ENCODE results near the gene SEMA3A. TPM values are rescaled to one million over a fixed set of nuclear protein-coding genes. Genes with fewer than 3 reads are reported as not detected.

SEMA3A gene
- total RNA-seq, 1 experiment from 2014 or later: 6.3 TPM

DNA sequence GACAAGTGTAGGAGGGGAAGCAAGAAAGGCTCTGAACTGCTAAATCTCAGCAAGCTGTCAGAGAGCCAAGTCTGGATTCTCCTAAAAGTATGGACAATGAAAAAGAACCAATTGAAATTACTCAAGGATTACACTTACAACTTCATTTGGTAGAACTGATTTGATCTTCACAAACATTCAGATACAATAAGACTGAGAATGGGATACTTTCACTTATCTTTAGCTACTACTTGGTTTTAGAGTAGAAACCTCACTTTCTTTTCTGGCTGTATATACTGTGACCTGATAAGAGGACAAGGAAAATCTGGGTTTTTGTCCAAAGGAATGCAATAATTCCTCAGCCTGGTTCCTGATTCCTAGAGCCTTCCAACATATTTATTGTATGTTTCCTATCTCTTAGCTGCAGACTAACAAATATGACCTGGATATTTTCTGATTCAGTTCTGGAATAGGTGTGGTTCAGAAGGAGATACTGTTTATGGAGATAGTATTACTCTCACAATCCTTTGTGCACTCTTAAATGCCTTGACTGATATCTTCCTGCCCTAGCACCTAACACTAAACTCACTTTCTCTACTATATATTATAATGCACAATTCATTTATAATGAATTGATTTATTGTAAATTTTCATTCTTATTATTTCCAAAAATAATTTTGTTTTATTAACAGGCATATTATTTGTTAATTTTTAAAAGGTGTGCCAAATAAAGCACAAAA is 7.3 kb downstream of the SEMA3A start:
- ChIA-PET POLR2A (ENCODE audit: unreplicated experiment) (no interaction called here), CTCF (interaction anchor here (0.6 kb wide), 1 partner anchor 166 kb away, joined by 3 read pairs; no protein-coding TSS in a partner anchor)
- Histone ChIP-seq H3K4me2 (peak overlapping the region; percentile 22; the same call in 1 of the 2 replicates), H2AFZ (0 out of 2 replicates have a peak overlapping the region, but pooled peaks have one; percentile 6), H3K27ac (peak overlapping the region; percentile 81), H3K4me1 (replicated peaks; ENCODE audit: insufficient read depth) (peaks cover 18% of the 10 kb centered on the region), H3K79me2 (ENCODE audit: low read depth) (no peaks in the 10 kb centered on the region), H3K36me3 (ENCODE audit: low read depth) (no peaks in the 10 kb centered on the region), H3K4me3 (no peak overlapping the region), H3F3A (ENCODE audit: insufficient read depth, low read depth) (no peaks in the 10 kb centered on the region), H4K20me1 (ENCODE audit: insufficient read depth) (no peaks in the 10 kb centered on the region), H3K27me3 (ENCODE audit: insufficient read depth, low read depth) (no peaks in the 10 kb centered on the region), H3K9me2 (ENCODE audit: insufficient read depth) (no peaks in the 10 kb centered on the region; the same call in none of the 2 replicates), H3K9me3 (ENCODE audit: insufficient read depth, low read depth) (peaks cover 6% of the 10 kb centered on the region)
- no peak for TF ChIP-seq EZH2 (IDR thresholded peaks at IDR 0.05; ENCODE audit: low read depth)
- TF ChIP-seq, protein P1, sequence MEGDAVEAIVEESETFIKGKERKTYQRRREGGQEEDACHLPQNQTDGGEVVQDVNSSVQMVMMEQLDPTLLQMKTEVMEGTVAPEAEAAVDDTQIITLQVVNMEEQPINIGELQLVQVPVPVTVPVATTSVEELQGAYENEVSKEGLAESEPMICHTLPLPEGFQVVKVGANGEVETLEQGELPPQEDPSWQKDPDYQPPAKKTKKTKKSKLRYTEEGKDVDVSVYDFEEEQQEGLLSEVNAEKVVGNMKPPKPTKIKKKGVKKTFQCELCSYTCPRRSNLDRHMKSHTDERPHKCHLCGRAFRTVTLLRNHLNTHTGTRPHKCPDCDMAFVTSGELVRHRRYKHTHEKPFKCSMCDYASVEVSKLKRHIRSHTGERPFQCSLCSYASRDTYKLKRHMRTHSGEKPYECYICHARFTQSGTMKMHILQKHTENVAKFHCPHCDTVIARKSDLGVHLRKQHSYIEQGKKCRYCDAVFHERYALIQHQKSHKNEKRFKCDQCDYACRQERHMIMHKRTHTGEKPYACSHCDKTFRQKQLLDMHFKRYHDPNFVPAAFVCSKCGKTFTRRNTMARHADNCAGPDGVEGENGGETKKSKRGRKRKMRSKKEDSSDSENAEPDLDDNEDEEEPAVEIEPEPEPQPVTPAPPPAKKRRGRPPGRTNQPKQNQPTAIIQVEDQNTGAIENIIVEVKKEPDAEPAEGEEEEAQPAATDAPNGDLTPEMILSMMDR (conservative IDR thresholded peaks at IDR 0.05): no peak
- intact Hi-C loops (cut with micrococcal nuclease; ENCODE audit: unreplicated experiment): no loop called here
- BruUV-seq (replicated peaks): no TSS peak
- DNase-seq: no peak

DNA sequence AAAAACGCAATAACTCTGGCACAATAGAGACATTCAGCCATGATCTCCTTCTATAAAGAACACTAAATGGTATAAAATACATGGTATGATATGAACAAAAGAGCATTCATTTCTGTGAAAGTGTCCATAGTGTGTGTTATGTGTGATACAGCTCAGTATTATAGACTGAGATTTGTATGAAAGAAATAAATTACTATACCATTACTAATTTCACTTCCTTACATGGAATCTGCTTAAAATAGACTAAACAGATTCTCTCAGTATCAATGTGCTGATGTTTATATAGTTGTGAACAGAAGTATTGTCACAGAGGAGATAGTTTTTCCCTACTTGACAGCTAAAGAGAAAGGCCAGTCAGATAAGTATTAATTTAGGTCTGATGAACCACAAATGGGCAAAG is 10.8 kb downstream of the SEMA3A start:
- Histone ChIP-seq H2AFZ (no peak overlapping the region), H3K9me2 (ENCODE audit: insufficient read depth) (no peaks in the 10 kb centered on the region; the same call in 1 of the 2 replicates), H3K27me3 (ENCODE audit: insufficient read depth, low read depth) (no peaks in the 10 kb centered on the region), H3K27ac (no peak overlapping the region), H3K9me3 (ENCODE audit: insufficient read depth, low read depth) (peaks cover 6% of the 10 kb centered on the region), H3K36me3 (ENCODE audit: low read depth) (no peaks in the 10 kb centered on the region), H3K4me2 (no peak overlapping the region), H3K4me1 (replicated peaks; ENCODE audit: insufficient read depth) (peaks cover 18% of the 10 kb centered on the region), H3K79me2 (ENCODE audit: low read depth) (no peaks in the 10 kb centered on the region), H4K20me1 (ENCODE audit: insufficient read depth) (no peaks in the 10 kb centered on the region), H3F3A (ENCODE audit: insufficient read depth, low read depth) (no peaks in the 10 kb centered on the region), H3K4me3 (no peak overlapping the region)
- TF ChIP-seq EZH2 (IDR thresholded peaks at IDR 0.05; ENCODE audit: low read depth): no peak
- TF ChIP-seq, protein P1 (conservative IDR thresholded peaks at IDR 0.05): no peak
- DNase-seq: no peak
- CTCF ChIA-PET: no interaction called here
- no TSS peak for BruUV-seq (replicated peaks)
- intact Hi-C loops (cut with micrococcal nuclease; ENCODE audit: unreplicated experiment): no loop called here
- POLR2A ChIA-PET (ENCODE audit: unreplicated experiment): no interaction called here

DNA sequence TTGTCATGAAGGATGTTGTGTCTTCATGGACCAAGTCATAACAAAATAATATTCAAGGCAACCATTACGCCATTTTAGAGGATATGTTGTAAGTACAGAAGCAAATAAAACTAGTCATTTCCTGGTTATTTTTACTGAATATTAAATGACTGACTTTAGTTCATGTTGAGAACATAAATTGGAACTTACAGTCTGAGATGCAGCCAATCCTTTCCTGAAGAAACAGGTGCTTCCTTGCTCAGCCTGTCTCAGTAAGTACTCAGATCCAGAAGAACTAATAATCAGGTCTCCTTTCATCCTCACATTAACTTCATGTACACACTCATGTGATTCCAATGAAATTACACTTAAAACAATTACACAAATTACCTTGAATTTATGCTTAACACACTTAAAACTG is 12.3 kb downstream of the SEMA3A start:
- DNase-seq: no peak
- H3K36me3 ChIP-seq (ENCODE audit: low read depth): no peaks in the 10 kb centered on the region
- peaks cover 3% of the 10 kb centered on the region; the same call in 1 of the 2 replicates for H3K4me1 ChIP-seq (replicated peaks; ENCODE audit: insufficient read depth)
- POLR2A ChIA-PET (ENCODE audit: unreplicated experiment): no interaction called here
- peaks cover 6% of the 10 kb centered on the region for H3K9me3 ChIP-seq (ENCODE audit: insufficient read depth, low read depth)
- no peaks in the 10 kb centered on the region for H4K20me1 ChIP-seq (ENCODE audit: insufficient read depth)
- no peak overlapping the region for H2AFZ ChIP-seq
- intact Hi-C loops (cut with micrococcal nuclease; ENCODE audit: unreplicated experiment): no loop called here
- CTCF ChIA-PET: no interaction called here
- H3K4me2 ChIP-seq: no peak overlapping the region
- no peaks in the 10 kb centered on the region for H3K27me3 ChIP-seq (ENCODE audit: insufficient read depth, low read depth)
- no peaks in the 10 kb centered on the region for H3K79me2 ChIP-seq (ENCODE audit: low read depth)
- no peak for TF ChIP-seq EZH2 (IDR thresholded peaks at IDR 0.05; ENCODE audit: low read depth)
- TF ChIP-seq, protein P1 (conservative IDR thresholded peaks at IDR 0.05): no peak
- H3F3A ChIP-seq (ENCODE audit: insufficient read depth, low read depth): no peaks in the 10 kb centered on the region
- no peak overlapping the region for H3K4me3 ChIP-seq
- H3K27ac ChIP-seq: no peak overlapping the region
- no peaks in the 10 kb centered on the region; the same call in 1 of the 2 replicates for H3K9me2 ChIP-seq (ENCODE audit: insufficient read depth)
- BruUV-seq (replicated peaks): no TSS peak

Measured in PC-9 (cell line).